ENCODE measurements around the gene TMEM131L.

DNA sequence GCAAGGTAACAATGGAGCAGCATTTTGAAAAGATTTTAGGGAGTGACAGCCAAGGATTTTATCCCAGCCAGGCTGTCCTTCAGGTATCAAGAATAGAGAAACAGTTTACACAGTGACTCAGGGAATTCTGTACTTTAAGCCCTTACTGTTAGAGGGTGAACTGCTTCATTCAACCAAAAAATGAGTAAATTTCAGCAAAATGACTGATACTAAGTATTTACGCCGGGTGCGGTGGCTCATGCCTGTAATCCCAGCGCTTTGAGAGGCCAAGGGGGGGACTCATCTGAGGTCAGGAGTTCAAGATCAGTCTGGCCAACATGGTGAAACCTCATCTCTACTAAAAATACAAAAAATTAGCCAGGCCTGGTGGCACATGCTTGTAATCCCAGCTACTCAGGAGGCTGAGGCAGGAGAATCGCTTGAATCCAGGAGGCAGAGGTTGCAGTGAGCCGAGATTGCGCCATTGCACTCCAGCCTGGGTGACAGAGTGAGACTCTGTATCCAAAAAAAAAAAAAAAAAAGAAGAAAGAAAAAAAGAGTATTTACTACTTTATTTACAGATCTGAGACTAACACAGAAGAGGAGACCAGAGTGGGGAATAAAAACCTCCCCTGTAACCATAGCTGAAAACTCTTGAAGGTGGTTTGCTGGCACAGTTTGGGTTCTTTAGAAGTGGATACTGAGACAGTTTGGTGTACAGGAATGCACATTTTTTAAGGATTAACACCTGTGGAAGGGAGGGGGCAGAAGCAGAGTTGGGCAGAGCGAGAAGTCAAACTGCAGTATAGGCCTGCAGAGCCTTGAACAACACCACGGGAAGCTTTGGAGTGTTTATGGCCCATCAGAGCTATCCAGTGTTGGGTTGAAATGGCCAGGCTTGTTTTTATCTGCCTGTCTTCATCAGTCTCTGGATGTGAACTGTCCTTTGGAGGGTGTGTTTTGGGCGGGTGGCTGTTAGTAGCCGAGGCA, 40.5 kb downstream of the TMEM131L start:
- TF ChIP-seq, protein P1, sequence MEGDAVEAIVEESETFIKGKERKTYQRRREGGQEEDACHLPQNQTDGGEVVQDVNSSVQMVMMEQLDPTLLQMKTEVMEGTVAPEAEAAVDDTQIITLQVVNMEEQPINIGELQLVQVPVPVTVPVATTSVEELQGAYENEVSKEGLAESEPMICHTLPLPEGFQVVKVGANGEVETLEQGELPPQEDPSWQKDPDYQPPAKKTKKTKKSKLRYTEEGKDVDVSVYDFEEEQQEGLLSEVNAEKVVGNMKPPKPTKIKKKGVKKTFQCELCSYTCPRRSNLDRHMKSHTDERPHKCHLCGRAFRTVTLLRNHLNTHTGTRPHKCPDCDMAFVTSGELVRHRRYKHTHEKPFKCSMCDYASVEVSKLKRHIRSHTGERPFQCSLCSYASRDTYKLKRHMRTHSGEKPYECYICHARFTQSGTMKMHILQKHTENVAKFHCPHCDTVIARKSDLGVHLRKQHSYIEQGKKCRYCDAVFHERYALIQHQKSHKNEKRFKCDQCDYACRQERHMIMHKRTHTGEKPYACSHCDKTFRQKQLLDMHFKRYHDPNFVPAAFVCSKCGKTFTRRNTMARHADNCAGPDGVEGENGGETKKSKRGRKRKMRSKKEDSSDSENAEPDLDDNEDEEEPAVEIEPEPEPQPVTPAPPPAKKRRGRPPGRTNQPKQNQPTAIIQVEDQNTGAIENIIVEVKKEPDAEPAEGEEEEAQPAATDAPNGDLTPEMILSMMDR (optimal IDR thresholded peaks at IDR 0.05 in 1 of 3, IDR thresholded peaks at IDR 0.05 in 1 of 3, conservative IDR thresholded peaks at IDR 0.05 in 1 of 3; ENCODE audit: extremely low read depth in 1 of 3, insufficient read depth in 2 of 3, low read length in 3 of 3), result no peak
- no peak for TF ChIP-seq EZH2 (IDR thresholded peaks at IDR 0.05; ENCODE audit: low read length)

Data from keratinocyte (primary cell).